Effector memory CD4-positive, alpha-beta T cell (primary cell): Measurements from ENCODE around the gene TSHZ2.

ENCODE experiments used
- DNase-seq, 3 donors: peaks; one replicate each; pipeline ENCODE4 v3.0.0-alpha.2; 2020
- H3K27ac ChIP-seq: 2 replicates; pipeline ENCODE4 v1.7.0; 2013; ENCODE audit warnings: mild to moderate bottlenecking, low read length, moderate library complexity; ENCODE audit not compliant: insufficient read depth, poor library complexity, severe bottlenecking
- H3K27me3 ChIP-seq: replicated peaks from 2 replicates; pipeline ENCODE4 v1.7.0; 2013; ENCODE audit warnings: mild to moderate bottlenecking, low read length; ENCODE audit not compliant: insufficient read depth, control insufficient read depth, poor library complexity, severe bottlenecking
- H3K36me3 ChIP-seq: 2 replicates; pipeline ENCODE4 v1.7.0; 2013; ENCODE audit warnings: mild to moderate bottlenecking, low read length, moderate library complexity; ENCODE audit not compliant: control insufficient read depth, insufficient read depth
- H3K4me1 ChIP-seq: 2 replicates; pipeline ENCODE4 v1.7.0; 2013; ENCODE audit warnings: low read length, mild to moderate bottlenecking; ENCODE audit not compliant: control insufficient read depth, insufficient read depth, poor library complexity, severe bottlenecking
- H3K4me3 ChIP-seq: 2 replicates; pipeline ENCODE4 v1.7.0; 2013; ENCODE audit warnings: low read length, low read depth, mild to moderate bottlenecking; ENCODE audit not compliant: insufficient read depth, poor library complexity, severe bottlenecking
- H3K9me3 ChIP-seq: 2 replicates; pipeline ENCODE4 v1.7.0; 2013; ENCODE audit warnings: mild to moderate bottlenecking, low read length, moderate library complexity; ENCODE audit not compliant: control insufficient read depth

TSHZ2 gene

GRCh38 chr20:53036992-53037391 is 64.8 kb downstream of the TSHZ2 start:
- no peak for DNase-seq
- H3K27ac ChIP-seq: no peak overlapping the region
- no peak overlapping the region for H3K4me3 ChIP-seq
- no peaks in the 10 kb centered on the region for H3K27me3 ChIP-seq
- H3K9me3 ChIP-seq: no peaks in the 10 kb centered on the region
- H3K36me3 ChIP-seq: no peaks in the 10 kb centered on the region
- peaks cover 3% of the 10 kb centered on the region for H3K4me1 ChIP-seq

GRCh38 chr20:53037621-53038020 is 65.5 kb downstream of the TSHZ2 start:
- no peaks in the 10 kb centered on the region for H3K27me3 ChIP-seq
- H3K9me3 ChIP-seq: no peaks in the 10 kb centered on the region
- peaks cover 3% of the 10 kb centered on the region for H3K4me1 ChIP-seq
- no peak overlapping the region for H3K4me3 ChIP-seq
- no peak for DNase-seq
- no peaks in the 10 kb centered on the region for H3K36me3 ChIP-seq
- H3K27ac ChIP-seq: no peak overlapping the region

GRCh38 chr20:53038299-53038698 is 66.1 kb downstream of the TSHZ2 start:
- Histone ChIP-seq H3K36me3 (no peaks in the 10 kb centered on the region), H3K4me1 (peaks cover 3% of the 10 kb centered on the region), H3K4me3 (no peak overlapping the region), H3K27me3 (no peaks in the 10 kb centered on the region), H3K9me3 (no peaks in the 10 kb centered on the region), H3K27ac (no peak overlapping the region)
- DNase-seq: no peak

- Histone ChIP-seq H3K36me3 (no peaks in the 10 kb centered on the region), H3K9me3 (no peaks in the 10 kb centered on the region), H3K4me3 (no peak overlapping the region), H3K27me3 (no peaks in the 10 kb centered on the region), H3K4me1 (no peaks in the 10 kb centered on the region), H3K27ac (no peak overlapping the region)
- no peak for DNase-seq
Observed at GRCh38 chr20:53040693-53041589, 68.8 kb downstream of the TSHZ2 start.

GRCh38 chr20:53042521-53042920 is 70.4 kb downstream of the TSHZ2 start:
- Histone ChIP-seq H3K9me3 (no peaks in the 10 kb centered on the region), H3K36me3 (no peaks in the 10 kb centered on the region), H3K4me3 (no peak overlapping the region), H3K27ac (no peak overlapping the region), H3K4me1 (no peaks in the 10 kb centered on the region), H3K27me3 (no peaks in the 10 kb centered on the region)
- DNase-seq: no peak

- no peak for DNase-seq
Observed at GRCh38 chr20:53044296-53044695, 72.1 kb downstream of the TSHZ2 start.

GRCh38 chr20:53045941-53046340 is 73.8 kb downstream of the TSHZ2 start:
- no peak for DNase-seq
- Histone ChIP-seq H3K27ac (no peak overlapping the region), H3K4me1 (no peaks in the 10 kb centered on the region), H3K36me3 (no peaks in the 10 kb centered on the region), H3K27me3 (no peaks in the 10 kb centered on the region), H3K9me3 (no peaks in the 10 kb centered on the region), H3K4me3 (no peak overlapping the region)

More at GRCh38 chr20:53044296-53044695, 72.1 kb downstream of the TSHZ2 start:
- no peaks in the 10 kb centered on the region for H3K4me1 ChIP-seq
- no peak overlapping the region for H3K27ac ChIP-seq
- H3K27me3 ChIP-seq: no peaks in the 10 kb centered on the region
- no peaks in the 10 kb centered on the region for H3K36me3 ChIP-seq
- H3K9me3 ChIP-seq: no peaks in the 10 kb centered on the region
- H3K4me3 ChIP-seq: no peak overlapping the region

- no peak for DNase-seq
- no peak overlapping the region for H3K4me3 ChIP-seq
- no peaks in the 10 kb centered on the region for H3K36me3 ChIP-seq
- no peaks in the 10 kb centered on the region for H3K27me3 ChIP-seq
- H3K9me3 ChIP-seq: no peaks in the 10 kb centered on the region
- H3K27ac ChIP-seq: no peak overlapping the region
- no peaks in the 10 kb centered on the region for H3K4me1 ChIP-seq
Observed at GRCh38 chr20:53047203-53047602, 75.0 kb downstream of the TSHZ2 start.

- Histone ChIP-seq H3K27ac (no peak overlapping the region), H3K4me1 (no peaks in the 10 kb centered on the region), H3K36me3 (no peaks in the 10 kb centered on the region), H3K27me3 (no peaks in the 10 kb centered on the region), H3K9me3 (no peaks in the 10 kb centered on the region), H3K4me3 (no peak overlapping the region)
- no peak for DNase-seq
Observed at GRCh38 chr20:53048387-53048786, 76.2 kb downstream of the TSHZ2 start.

- DNase-seq: no peak
Observed at GRCh38 chr20:53050338-53050737, 78.2 kb downstream of the TSHZ2 start.

More at GRCh38 chr20:53050338-53050737, 78.2 kb downstream of the TSHZ2 start:
- H3K4me1 ChIP-seq: no peaks in the 10 kb centered on the region
- H3K9me3 ChIP-seq: no peaks in the 10 kb centered on the region
- H3K4me3 ChIP-seq: no peak overlapping the region
- no peaks in the 10 kb centered on the region for H3K36me3 ChIP-seq
- H3K27ac ChIP-seq: no peak overlapping the region
- no peaks in the 10 kb centered on the region for H3K27me3 ChIP-seq
